Small intestine (tissue), 7 donors: ENCODE data around the gene MYZAP. TPM values are rescaled to one million over a fixed set of nuclear protein-coding genes. Genes with fewer than 3 reads are reported as not detected.

Source experiments
- DNase-seq, 2 donors: peaks; one replicate each; pipeline versions ENCODE4 v3.0.0 to v3.0.0-alpha.2; 2013
- FAIRE-seq: peaks from 2 replicates; lab custom pipeline; 2012; peaks lifted over from hg19 to GRCh38; lab: Jason Lieb, UNC
- H3K27ac ChIP-seq, 3 donors: one replicate each; pipeline ENCODE4 v1.5.1; 2013; ENCODE audit warnings: low read length in 2 of 3, mild to moderate bottlenecking in 2 of 3, control low read depth in 1 of 3, inconsistent platforms in 1 of 3, low read depth in 1 of 3, moderate library complexity in 1 of 3
- H3K27me3 ChIP-seq, 3 donors: one replicate each; pipeline ENCODE4 v1.6.1; 2013; ENCODE audit warnings: low read length in 3 of 3, inconsistent platforms in 1 of 3; ENCODE audit not compliant: control insufficient read depth in 3 of 3, insufficient read depth in 3 of 3
- H3K36me3 ChIP-seq, 3 donors: one replicate each; pipeline ENCODE4 v1.6.1; 2013; ENCODE audit warnings: low read length in 3 of 3, inconsistent platforms in 1 of 3, low read depth in 1 of 3, mild to moderate bottlenecking in 1 of 3, moderate library complexity in 1 of 3; ENCODE audit not compliant: control insufficient read depth in 3 of 3, insufficient read depth in 2 of 3
- H3K4me1 ChIP-seq, 3 donors: one replicate each; pipeline ENCODE4 v1.6.1; 2013; ENCODE audit warnings: low read length in 2 of 3, inconsistent platforms in 1 of 3, low read depth in 1 of 3, mild to moderate bottlenecking in 1 of 3, moderate library complexity in 1 of 3; ENCODE audit not compliant: control insufficient read depth in 3 of 3, insufficient read depth in 2 of 3
- H3K4me3 ChIP-seq, 3 donors: one replicate each; pipeline ENCODE4 v1.5.1; 2013; ENCODE audit warnings: low read length in 3 of 3, control low read depth in 1 of 3, inconsistent platforms in 1 of 3, low read depth in 1 of 3, mild to moderate bottlenecking in 1 of 3, moderate library complexity in 1 of 3
- H3K9me3 ChIP-seq, 2 donors: one replicate each; pipeline ENCODE4 v1.6.1; 2013; ENCODE audit warnings: low read depth in 1 of 2, low read length in 1 of 2; ENCODE audit not compliant: control insufficient read depth in 2 of 2, insufficient read depth in 1 of 2
- WGBS, 3 donors: extraction: QIAGEN DNeasy Blood & Tissue Kit; methylation state at CpG; one replicate each; pipeline ENCODE4 v1.1.7; 2013; 5-methylcytosine and 5-hydroxymethylcytosine counted together
- polyA plus RNA-seq, 4 donors: library from polyadenylated mRNA; stranded (reverse) in 3 of 4; unstranded in 1 of 4; fragments of 200-250 nt in 3 of 4; fragments of 120-200 nt in 1 of 4; gene quantifications; one replicate each; pipeline versions ENCODE4 v1.2.1 to v1.2.3, GENCODE V29; 2013
- donor health status: healthy with polysubstance abuse.
- donor health status: control.
- donor health status: control.
- donor health status: Bipolar disorder and iron deficiency.
- donor health status: healthy.

The MYZAP gene
- polyA plus RNA-seq, 4 donors = 12.8 to 38.6 (median 28.5) TPM

DNA sequence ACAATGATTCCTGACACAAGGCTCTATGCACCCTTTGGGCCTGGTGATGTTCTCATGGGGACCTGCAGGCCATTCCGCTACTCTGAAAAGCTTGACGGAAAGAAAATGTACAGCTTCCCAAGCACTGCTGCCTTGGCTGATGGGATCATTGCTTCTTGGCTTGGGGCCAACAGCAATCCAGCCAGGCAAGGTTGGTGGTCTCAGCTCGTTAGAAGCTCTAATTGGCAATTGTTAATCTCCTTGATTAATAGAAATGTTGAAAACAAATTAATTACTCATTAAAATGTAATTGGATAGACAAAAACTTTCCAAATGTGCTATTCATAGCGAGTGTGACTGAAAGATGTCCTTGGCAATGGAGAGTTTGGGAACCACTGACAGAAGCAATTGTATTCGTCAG lies 16.3 kb upstream of the MYZAP start:
- FAIRE-seq (no peak), DNase-seq (no peak)
- peaks cover 2 to 29% (median 3%) of the 10 kb centered on the region in 3 donors for H3K4me1 ChIP-seq
- no peak overlapping the region for H3K4me3 ChIP-seq
- no peak overlapping the region for H3K27ac ChIP-seq
- H3K36me3 ChIP-seq = no peaks in the 10 kb centered on the region
- 80% methylated on average over 5 of the region's 5 CpGs for WGBS, 3 donors
- no peaks in the 10 kb centered on the region for H3K27me3 ChIP-seq
- no peaks in the 10 kb centered on the region for H3K9me3 ChIP-seq

DNA sequence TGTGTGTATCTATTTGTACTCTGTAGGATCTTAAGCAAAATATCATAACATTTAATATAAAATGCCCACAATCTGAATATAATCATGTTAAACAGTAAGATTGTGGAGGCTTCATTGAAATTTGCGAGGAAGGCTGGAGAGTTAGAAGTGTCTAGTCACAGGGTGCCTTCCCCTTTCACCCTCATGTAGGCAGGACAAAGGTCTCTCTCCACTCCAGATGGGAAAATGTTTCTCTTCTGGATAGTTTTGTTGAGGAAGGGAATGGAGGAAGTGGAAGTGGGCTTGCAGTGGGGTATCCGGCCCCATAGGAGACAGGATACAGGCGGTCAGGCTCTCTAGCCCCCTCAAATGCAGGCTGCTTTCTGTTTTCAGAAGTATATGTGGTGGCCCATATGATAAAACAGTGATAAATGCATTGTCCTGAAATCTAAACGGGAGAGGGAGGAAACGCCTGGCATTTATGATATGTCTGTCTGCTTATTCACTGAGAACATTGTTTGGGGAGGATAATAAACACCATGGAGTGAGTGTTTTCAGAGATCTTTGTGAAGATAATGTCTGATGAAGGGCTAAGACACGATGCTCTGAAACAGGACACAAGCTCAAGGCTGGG lies 13.3 kb upstream of the MYZAP start:
- 18 to 28% (median 25%) methylated on average over 6 of the region's 6 CpGs for WGBS, 3 donors
- H3K4me1 ChIP-seq = peaks cover 10 to 52% (median 11%) of the 10 kb centered on the region in 3 donors
- DNase-seq = peak; percentile 58 to 73
- peaks cover 0 to 13% of the 10 kb centered on the region in 2 donors for H3K9me3 ChIP-seq
- no peak overlapping the region for H3K4me3 ChIP-seq
- no peaks in the 10 kb centered on the region for H3K27me3 ChIP-seq
- peak overlapping the region in 2 of 3 donors; percentile 53 to 80 for H3K27ac ChIP-seq
- no peak for FAIRE-seq
- no peaks in the 10 kb centered on the region for H3K36me3 ChIP-seq

DNA sequence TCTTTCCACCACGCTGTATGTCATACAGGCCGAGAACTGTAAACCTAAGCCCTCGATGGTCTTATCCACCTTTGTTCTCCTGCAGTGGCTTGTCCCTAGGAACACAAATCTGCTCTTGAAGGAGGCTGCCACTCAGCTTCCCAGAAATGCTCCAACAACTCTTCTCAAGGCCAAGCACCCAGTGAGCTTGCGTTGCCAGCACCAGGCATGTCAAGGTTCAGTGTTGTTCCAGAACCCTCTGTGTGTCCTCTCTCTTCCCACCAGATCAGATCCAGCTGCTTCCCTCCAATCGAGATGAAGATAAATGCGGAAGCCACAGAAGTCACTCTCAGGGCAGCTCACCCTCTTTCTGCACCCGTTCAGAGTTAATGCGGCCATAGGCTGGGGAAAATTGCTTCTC lies 11.3 kb upstream of the MYZAP start:
- Histone ChIP-seq H3K27me3 (no peaks in the 10 kb centered on the region), H3K9me3 (peaks cover 0 to 20% of the 10 kb centered on the region in 2 donors), H3K4me1 (peaks cover 10 to 52% (median 11%) of the 10 kb centered on the region in 3 donors), H3K4me3 (no peak overlapping the region), H3K36me3 (no peaks in the 10 kb centered on the region), H3K27ac (peak overlapping the region; percentile 48 to 87 (median 71))
- FAIRE-seq (no peak), DNase-seq (no peak)
- WGBS, 3 donors = 36 to 79% (median 53%) methylated on average over 8 of the region's 8 CpGs

DNA sequence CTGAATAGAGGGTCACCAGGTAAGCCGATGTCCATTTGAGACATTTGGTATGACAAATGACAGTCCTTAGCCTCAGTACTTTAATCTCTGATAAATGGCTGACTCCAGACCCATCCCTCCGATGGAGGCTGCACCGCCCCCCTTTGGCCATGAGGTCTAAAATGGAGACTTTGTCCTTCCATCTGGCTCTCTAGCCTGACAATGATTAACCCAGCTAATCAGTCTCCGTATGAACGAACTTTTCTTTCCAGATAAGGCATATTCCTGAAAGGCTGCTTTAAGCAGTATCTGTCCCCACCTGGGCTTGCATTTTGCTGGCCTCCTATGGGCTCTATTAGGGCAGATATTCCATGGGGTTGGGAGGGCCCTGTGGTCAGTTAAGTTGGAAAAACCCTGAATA lies 10.8 kb upstream of the MYZAP start:
- Histone ChIP-seq H3K27ac (peak overlapping the region; percentile 48 to 87 (median 71)), H3K36me3 (no peaks in the 10 kb centered on the region), H3K4me1 (peaks cover 10 to 52% (median 11%) of the 10 kb centered on the region in 3 donors), H3K27me3 (no peaks in the 10 kb centered on the region), H3K4me3 (no peak overlapping the region), H3K9me3 (peaks cover 0 to 20% of the 10 kb centered on the region in 2 donors)
- WGBS, 3 donors = 20 to 67% (median 32%) methylated on average over 5 of the region's 5 CpGs
- peak; percentile 95 for DNase-seq
- FAIRE-seq = no peak

DNA sequence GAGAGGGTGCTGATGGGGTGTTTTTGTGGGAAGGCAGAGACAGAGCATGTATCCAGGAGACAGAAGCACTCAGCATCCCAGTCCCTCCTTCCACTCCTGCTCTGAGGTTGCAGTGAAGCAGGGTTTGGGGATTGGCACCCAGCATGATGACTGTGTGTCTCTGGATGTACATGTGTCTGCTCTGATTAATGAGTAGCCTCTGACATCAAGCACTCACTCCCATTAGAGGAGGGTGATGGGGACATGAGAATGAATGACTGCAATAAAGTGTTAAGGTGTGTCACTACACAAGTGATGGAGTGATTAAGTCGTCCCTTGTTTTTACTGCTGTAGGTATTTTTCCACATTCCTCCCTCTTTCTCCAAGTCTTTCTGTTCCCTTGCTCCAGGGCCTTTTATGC lies 9.6 kb upstream of the MYZAP start:
- FAIRE-seq = no peak
- WGBS, 3 donors = 11 to 55% (median 47%) methylated on average over 1 of the region's 1 CpG

DNA sequence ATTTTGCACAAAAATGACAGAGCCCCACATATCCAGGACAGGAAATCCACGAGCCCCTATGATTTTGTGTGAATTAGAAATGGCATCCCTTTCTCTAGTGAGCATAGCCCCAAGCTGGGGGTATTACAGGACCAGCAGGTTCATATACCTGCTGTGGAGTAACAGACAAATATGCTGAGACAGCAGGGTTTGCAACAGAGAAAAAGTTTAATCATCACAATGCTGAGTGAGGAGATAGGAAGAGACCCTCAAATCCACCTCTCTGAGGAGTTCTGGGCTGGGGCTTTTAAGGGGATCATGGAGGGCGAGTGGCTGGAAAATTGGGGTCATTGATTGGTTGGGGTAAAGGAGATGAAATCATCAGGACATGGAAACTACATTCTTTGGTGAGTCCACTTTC lies 8.4 kb upstream of the MYZAP start:
- peaks cover 0 to 20% of the 10 kb centered on the region in 2 donors for H3K9me3 ChIP-seq
- 83 to 91% (median 87%) methylated on average over 2 of the region's 2 CpGs for WGBS, 3 donors
- no peaks in the 10 kb centered on the region for H3K27me3 ChIP-seq
- H3K36me3 ChIP-seq = no peaks in the 10 kb centered on the region
- H3K27ac ChIP-seq = no peak overlapping the region
- H3K4me3 ChIP-seq = no peak overlapping the region
- FAIRE-seq (no peak), DNase-seq (no peak)
- peaks cover 10 to 50% (median 11%) of the 10 kb centered on the region in 3 donors for H3K4me1 ChIP-seq

More for the DNA sequence above, 9.6 kb upstream of the MYZAP start:
- Histone ChIP-seq H3K4me1 (peaks cover 10 to 55% (median 11%) of the 10 kb centered on the region in 3 donors), H3K9me3 (peaks cover 0 to 20% of the 10 kb centered on the region in 2 donors), H3K36me3 (no peaks in the 10 kb centered on the region), H3K27me3 (no peaks in the 10 kb centered on the region), H3K4me3 (no peak overlapping the region), H3K27ac (peak overlapping the region in 2 of 3 donors; percentile 64 to 87)
- DNase-seq = peak; percentile 58 to 83

DNA sequence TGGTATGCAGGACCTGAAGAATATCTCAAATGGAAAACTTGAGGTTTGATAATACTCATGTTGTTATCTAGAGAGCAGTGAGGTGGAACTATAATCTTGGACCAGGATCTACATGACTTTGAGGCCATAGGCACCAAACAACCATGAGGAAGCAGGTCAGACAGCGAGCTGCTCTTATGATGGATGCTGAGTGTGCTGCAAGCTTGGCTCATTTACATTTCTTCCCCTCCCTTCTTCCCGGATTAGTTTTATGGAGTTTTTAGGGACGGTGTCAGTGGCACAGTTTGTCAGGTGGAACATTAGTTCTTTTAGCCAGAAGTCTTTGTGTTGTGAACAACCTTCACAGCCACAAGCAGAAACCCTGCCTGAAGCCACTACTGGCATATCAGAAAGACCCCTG lies 8.0 kb upstream of the MYZAP start:
- Histone ChIP-seq H3K4me3 (no peak overlapping the region), H3K27me3 (no peaks in the 10 kb centered on the region), H3K4me1 (peaks cover 10 to 46% (median 10%) of the 10 kb centered on the region in 3 donors), H3K9me3 (peaks cover 0 to 20% of the 10 kb centered on the region in 2 donors), H3K36me3 (no peaks in the 10 kb centered on the region), H3K27ac (no peak overlapping the region)
- no peak for DNase-seq
- WGBS, 3 donors = 88 to 95% (median 94%) methylated on average over 3 of the region's 3 CpGs
- no peak for FAIRE-seq

DNA sequence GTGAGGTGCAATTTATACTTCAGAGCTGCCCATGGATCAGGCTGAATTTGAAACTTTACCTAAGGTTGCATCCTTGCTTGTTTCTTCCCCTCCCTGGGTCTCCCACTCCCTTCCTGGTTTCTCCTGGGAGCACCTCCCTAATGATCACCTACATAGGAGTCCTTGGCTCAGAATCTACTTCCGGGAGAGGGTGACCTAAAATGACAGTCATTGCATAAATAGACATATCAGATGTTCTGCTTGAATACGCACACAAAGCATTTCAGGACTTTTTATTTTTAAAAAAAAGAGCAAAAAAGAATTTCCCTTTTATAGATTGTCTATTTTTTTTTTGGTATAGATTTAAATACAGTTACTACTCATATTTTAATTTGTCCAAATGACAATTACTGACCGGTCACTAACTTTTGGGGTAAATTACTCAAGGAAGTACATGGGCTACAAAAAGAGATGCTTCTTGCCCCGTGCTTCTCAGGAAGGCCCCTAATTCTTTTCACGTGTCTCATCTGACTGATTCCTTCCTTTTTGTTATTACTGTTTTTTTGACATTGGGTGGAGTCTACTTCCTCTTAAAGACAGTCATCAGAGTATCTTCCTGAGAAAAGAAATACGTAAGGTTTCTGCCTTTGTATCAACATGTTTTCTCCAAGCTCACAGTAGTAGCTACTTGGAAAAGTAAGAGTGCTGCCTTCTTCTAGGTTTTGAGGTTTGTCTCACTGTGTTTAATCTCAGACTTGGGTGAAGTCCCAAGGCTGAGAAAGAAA lies 4.9 kb upstream of the MYZAP start:
- DNase-seq (no peak), FAIRE-seq (no peak)
- Histone ChIP-seq H3K36me3 (no peaks in the 10 kb centered on the region), H3K9me3 (peaks cover 0 to 19% of the 10 kb centered on the region in 2 donors), H3K27ac (no peak overlapping the region), H3K4me1 (peaks cover 3 to 33% (median 4%) of the 10 kb centered on the region in 3 donors), H3K27me3 (no peaks in the 10 kb centered on the region), H3K4me3 (no peak overlapping the region)
- 58 to 64% (median 62%) methylated on average over 6 of the region's 6 CpGs for WGBS, 3 donors
